Measurements from ENCODE around the gene ATP1A3.
"Not testable (repeated sequence)": the region's sequence is repeated elsewhere in the genome, so short reads cannot be mapped to it uniquely, and the experiment has no call there.

The ATP1A3 gene

GRCh38 chr19:42010245-42011126, 16.5 kb upstream of the ATP1A3 start:
- DNase-seq: no peak

GRCh38 chr19:42006569-42006968, 12.5 kb upstream of the ATP1A3 start:
- no peak for DNase-seq

- no peak for DNase-seq
Measured at GRCh38 chr19:42005504-42005903, 11.5 kb upstream of the ATP1A3 start.

- DNase-seq: no peak
Measured at GRCh38 chr19:42003506-42004294, 9.7 kb upstream of the ATP1A3 start.

GRCh38 chr19:41999878-42000208, 5.8 kb upstream of the ATP1A3 start:
- no peak for DNase-seq

GRCh38 chr19:41999071-41999877, 5.2 kb upstream of the ATP1A3 start:
- DNase-seq: no peak

GRCh38 chr19:41998246-41999020, 4.4 kb upstream of the ATP1A3 start:
- DNase-seq: no peak

GRCh38 chr19:41997851-41998229, 3.8 kb upstream of the ATP1A3 start:
- no peak for DNase-seq

- DNase-seq: peak; percentile 28
Measured at GRCh38 chr19:41997121-41997850, 3.3 kb upstream of the ATP1A3 start.

GRCh38 chr19:41995959-41996797, 2.1 kb upstream of the ATP1A3 start:
- DNase-seq: no peak

- no peak for DNase-seq
Measured at GRCh38 chr19:41994994-41995958, 1.2 kb upstream of the ATP1A3 start.

GRCh38 chr19:41994521-41994971, 516 bp upstream of the ATP1A3 start:
- DNase-seq: no peak

GRCh38 chr19:41991925-41992569, 2.0 kb downstream of the ATP1A3 start:
- DNase-seq: not testable (repeated sequence)

GRCh38 chr19:41991025-41991424, 3.0 kb downstream of the ATP1A3 start:
- DNase-seq: no peak

- no peak for DNase-seq
Measured at GRCh38 chr19:41990615-41991014, 3.4 kb downstream of the ATP1A3 start.

GRCh38 chr19:41990028-41990427, 4.0 kb downstream of the ATP1A3 start:
- no peak for DNase-seq

- no peak for DNase-seq
Measured at GRCh38 chr19:41988947-41989346, 5.1 kb downstream of the ATP1A3 start.

GRCh38 chr19:41987141-41987860, 6.7 kb downstream of the ATP1A3 start:
- no peak for DNase-seq
